T-helper 1 cell treated with Interleukin-12 subunit alpha and Interleukin-12 subunit beta and Interleukin-4 antibody, amounts not matched to agents 30 ng/mL and 1 ng/mL, for 36 hours (primary cell): Measurements from ENCODE around the gene MAML2. TPM values are rescaled to one million over a fixed set of nuclear protein-coding genes. Genes with fewer than 3 reads are reported as not detected.

Source experiments
- intact Hi-C: fragments of 100-400 bp; cut with micrococcal nuclease; formaldehyde crosslinking; loops from one replicate; pipeline ENCODE4 v1.15.1; 2024
- total RNA-seq: library from RNA; stranded (reverse); gene quantifications from 2 replicates; pipeline ENCODE4 v1.2.3, GENCODE V29; 2022

MAML2 gene
- total RNA-seq, 1 donor from 2014 or later, result 14.8 TPM

GRCh38 chr11:96294289-96294688 is 48.7 kb downstream of the MAML2 start:
- intact Hi-C loops, result no loop called here

- intact Hi-C loops, result loop anchor here (1.0 to 2.0 kb wide), 2 partner anchors 35 to 50 kb away; partner anchors contain the start of gene MAML2
Measured at GRCh38 chr11:96293598-96294021, 49.4 kb downstream of the MAML2 start.

GRCh38 chr11:96293109-96293508 is 49.9 kb downstream of the MAML2 start:
- intact Hi-C loops, result loop anchor here (1.0 to 2.0 kb wide), 2 partner anchors 34 to 50 kb away; partner anchors contain the start of gene MAML2

GRCh38 chr11:96292291-96293010 is 50.5 kb downstream of the MAML2 start:
- intact Hi-C loops, result loop anchor here (1.0 to 2.0 kb wide), 3 partner anchors 8 to 51 kb away; partner anchors contain the start of gene MAML2

- intact Hi-C loops, result no loop called here
Measured at GRCh38 chr11:96290631-96291030, 52.4 kb downstream of the MAML2 start.

- intact Hi-C loops, result no loop called here
Measured at GRCh38 chr11:96290031-96290430, 53.0 kb downstream of the MAML2 start.

GRCh38 chr11:96288915-96289314 is 54.1 kb downstream of the MAML2 start:
- intact Hi-C loops, result no loop called here

GRCh38 chr11:96287822-96288439 is 55.1 kb downstream of the MAML2 start:
- intact Hi-C loops, result loop anchor here (2.0 kb wide), 1 partner anchor 15 kb away; no protein-coding TSS in a partner anchor

- intact Hi-C loops, result loop anchor here (2.0 kb wide), 1 partner anchor 13 kb away; no protein-coding TSS in a partner anchor
Measured at GRCh38 chr11:96285985-96286384, 57.0 kb downstream of the MAML2 start.

GRCh38 chr11:96284917-96285316 is 58.1 kb downstream of the MAML2 start:
- intact Hi-C loops, result loop anchor here (1.0 kb wide), 1 partner anchor 7 kb away; no protein-coding TSS in a partner anchor

GRCh38 chr11:96284401-96284800 is 58.6 kb downstream of the MAML2 start:
- intact Hi-C loops, result loop anchor here (1.0 kb wide), 1 partner anchor 8 kb away; no protein-coding TSS in a partner anchor

GRCh38 chr11:96282625-96283220 is 60.3 kb downstream of the MAML2 start:
- intact Hi-C loops, result no loop called here

GRCh38 chr11:96280444-96280843 is 62.6 kb downstream of the MAML2 start:
- intact Hi-C loops, result no loop called here

- intact Hi-C loops, result no loop called here
Measured at GRCh38 chr11:96279896-96280290, 63.1 kb downstream of the MAML2 start.

- intact Hi-C loops, result no loop called here
Measured at GRCh38 chr11:96279018-96279895, 63.7 kb downstream of the MAML2 start.

- intact Hi-C loops, result no loop called here
Measured at GRCh38 chr11:96278039-96278897, 64.7 kb downstream of the MAML2 start.

GRCh38 chr11:96277696-96278038 is 65.3 kb downstream of the MAML2 start:
- intact Hi-C loops, result no loop called here

- intact Hi-C loops, result no loop called here
Measured at GRCh38 chr11:96276836-96277235, 66.2 kb downstream of the MAML2 start.

GRCh38 chr11:96275801-96276594 is 67.0 kb downstream of the MAML2 start:
- intact Hi-C loops, result no loop called here
